ENCODE data around the gene TSPEAR.

GRCh38 chr21:44636209-44637017 lies 75.0 kb downstream of the TSPEAR start:
- TF ChIP-seq POLR2AphosphoS5 (IDR thresholded peaks at IDR 0.05; ENCODE audit: low read depth, low read length) (no peak), SIN3A (IDR thresholded peaks at IDR 0.05; ENCODE audit: borderline replicate concordance, insufficient read depth, low read depth, low read length) (no peak)
- TF ChIP-seq, protein P1, sequence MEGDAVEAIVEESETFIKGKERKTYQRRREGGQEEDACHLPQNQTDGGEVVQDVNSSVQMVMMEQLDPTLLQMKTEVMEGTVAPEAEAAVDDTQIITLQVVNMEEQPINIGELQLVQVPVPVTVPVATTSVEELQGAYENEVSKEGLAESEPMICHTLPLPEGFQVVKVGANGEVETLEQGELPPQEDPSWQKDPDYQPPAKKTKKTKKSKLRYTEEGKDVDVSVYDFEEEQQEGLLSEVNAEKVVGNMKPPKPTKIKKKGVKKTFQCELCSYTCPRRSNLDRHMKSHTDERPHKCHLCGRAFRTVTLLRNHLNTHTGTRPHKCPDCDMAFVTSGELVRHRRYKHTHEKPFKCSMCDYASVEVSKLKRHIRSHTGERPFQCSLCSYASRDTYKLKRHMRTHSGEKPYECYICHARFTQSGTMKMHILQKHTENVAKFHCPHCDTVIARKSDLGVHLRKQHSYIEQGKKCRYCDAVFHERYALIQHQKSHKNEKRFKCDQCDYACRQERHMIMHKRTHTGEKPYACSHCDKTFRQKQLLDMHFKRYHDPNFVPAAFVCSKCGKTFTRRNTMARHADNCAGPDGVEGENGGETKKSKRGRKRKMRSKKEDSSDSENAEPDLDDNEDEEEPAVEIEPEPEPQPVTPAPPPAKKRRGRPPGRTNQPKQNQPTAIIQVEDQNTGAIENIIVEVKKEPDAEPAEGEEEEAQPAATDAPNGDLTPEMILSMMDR (IDR thresholded peaks at IDR 0.05): no peak
- TF ChIP-seq, protein P2, sequence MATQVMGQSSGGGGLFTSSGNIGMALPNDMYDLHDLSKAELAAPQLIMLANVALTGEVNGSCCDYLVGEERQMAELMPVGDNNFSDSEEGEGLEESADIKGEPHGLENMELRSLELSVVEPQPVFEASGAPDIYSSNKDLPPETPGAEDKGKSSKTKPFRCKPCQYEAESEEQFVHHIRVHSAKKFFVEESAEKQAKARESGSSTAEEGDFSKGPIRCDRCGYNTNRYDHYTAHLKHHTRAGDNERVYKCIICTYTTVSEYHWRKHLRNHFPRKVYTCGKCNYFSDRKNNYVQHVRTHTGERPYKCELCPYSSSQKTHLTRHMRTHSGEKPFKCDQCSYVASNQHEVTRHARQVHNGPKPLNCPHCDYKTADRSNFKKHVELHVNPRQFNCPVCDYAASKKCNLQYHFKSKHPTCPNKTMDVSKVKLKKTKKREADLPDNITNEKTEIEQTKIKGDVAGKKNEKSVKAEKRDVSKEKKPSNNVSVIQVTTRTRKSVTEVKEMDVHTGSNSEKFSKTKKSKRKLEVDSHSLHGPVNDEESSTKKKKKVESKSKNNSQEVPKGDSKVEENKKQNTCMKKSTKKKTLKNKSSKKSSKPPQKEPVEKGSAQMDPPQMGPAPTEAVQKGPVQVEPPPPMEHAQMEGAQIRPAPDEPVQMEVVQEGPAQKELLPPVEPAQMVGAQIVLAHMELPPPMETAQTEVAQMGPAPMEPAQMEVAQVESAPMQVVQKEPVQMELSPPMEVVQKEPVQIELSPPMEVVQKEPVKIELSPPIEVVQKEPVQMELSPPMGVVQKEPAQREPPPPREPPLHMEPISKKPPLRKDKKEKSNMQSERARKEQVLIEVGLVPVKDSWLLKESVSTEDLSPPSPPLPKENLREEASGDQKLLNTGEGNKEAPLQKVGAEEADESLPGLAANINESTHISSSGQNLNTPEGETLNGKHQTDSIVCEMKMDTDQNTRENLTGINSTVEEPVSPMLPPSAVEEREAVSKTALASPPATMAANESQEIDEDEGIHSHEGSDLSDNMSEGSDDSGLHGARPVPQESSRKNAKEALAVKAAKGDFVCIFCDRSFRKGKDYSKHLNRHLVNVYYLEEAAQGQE (IDR thresholded peaks at IDR 0.05; ENCODE audit: insufficient read depth in 1 of 2, low read depth in 2 of 2, low read length in 1 of 2): no peak
